GM19372 (cell line): ENCODE measurements around the gene TXNRD3.
"Not testable (repeated sequence)": the region's sequence is repeated elsewhere in the genome, so short reads cannot be mapped to it uniquely, and the experiment has no call there.

ENCODE experiments used
- ATAC-seq: cut with Tn5 transposase; IDR thresholded peaks from one replicate; pipeline ENCODE4 v1.9.1; 2021; ENCODE audit warnings: mild to moderate bottlenecking, low read depth, moderate library complexity; ENCODE audit not compliant: unreplicated experiment

TXNRD3 gene

GRCh38 chr3:126606001-126606400 is 48.9 kb downstream of the TXNRD3 start:
- ATAC-seq: no peak

- no peak for ATAC-seq
Measured at GRCh38 chr3:126604691-126605090, 50.2 kb downstream of the TXNRD3 start.

- ATAC-seq: no peak
Measured at GRCh38 chr3:126599101-126599500, 55.8 kb downstream of the TXNRD3 start.

GRCh38 chr3:126595479-126595878 is 59.4 kb downstream of the TXNRD3 start:
- not testable (repeated sequence) for ATAC-seq

- ATAC-seq: not testable (repeated sequence)
Measured at GRCh38 chr3:126591515-126591914, 63.4 kb downstream of the TXNRD3 start.

- no peak for ATAC-seq
Measured at GRCh38 chr3:126582311-126582710, 72.6 kb downstream of the TXNRD3 start.

- no peak for ATAC-seq
Measured at GRCh38 chr3:126581569-126581968, 73.4 kb downstream of the TXNRD3 start.

GRCh38 chr3:126580746-126581145 is 74.2 kb downstream of the TXNRD3 start:
- ATAC-seq: no peak

GRCh38 chr3:126578702-126579101 is 76.2 kb downstream of the TXNRD3 start:
- no peak for ATAC-seq

- ATAC-seq: no peak
Measured at GRCh38 chr3:126577261-126577660, 77.7 kb downstream of the TXNRD3 start.

- ATAC-seq: no peak
Measured at GRCh38 chr3:126573492-126574117, 81.3 kb downstream of the TXNRD3 start.

- no peak for ATAC-seq
Measured at GRCh38 chr3:126571078-126571477, 83.8 kb downstream of the TXNRD3 start.

GRCh38 chr3:126570103-126570541 is 84.8 kb downstream of the TXNRD3 start:
- ATAC-seq: no peak

GRCh38 chr3:126569390-126569975 is 85.4 kb downstream of the TXNRD3 start:
- no peak for ATAC-seq

GRCh38 chr3:126568776-126569342 is 86.1 kb downstream of the TXNRD3 start:
- no peak for ATAC-seq

- ATAC-seq: no peak
Measured at GRCh38 chr3:126567696-126568438, 87.1 kb downstream of the TXNRD3 start.

GRCh38 chr3:126562737-126563276 is 92.1 kb downstream of the TXNRD3 start:
- ATAC-seq: no peak

- no peak for ATAC-seq
Measured at GRCh38 chr3:126558336-126559071, 96.4 kb downstream of the TXNRD3 start, which contains the start of gene C3orf22. Gene C3orf22 (minus strand): TSS chr3:126558932. CDS start chr3:126553390, 5,542 bp downstream.

GRCh38 chr3:126557761-126558160 is 97.2 kb downstream of the TXNRD3 start:
- no peak for ATAC-seq

- ATAC-seq: no peak
Measured at GRCh38 chr3:126557415-126557745, 97.5 kb downstream of the TXNRD3 start.
